K562 (cell line): Measurements from ENCODE around the gene NPTXR. TPM values are rescaled to one million over a fixed set of nuclear protein-coding genes. Genes with fewer than 3 reads are reported as not detected.

Source experiments
- ATAC-seq: fragments of 200-7000 bp; cut with Tn5 transposase; 3 replicates; pipeline ENCODE4 v1.9.1; 2020; ENCODE audit warnings: moderate library complexity
- BruUV-seq: library from RNA; stranded (reverse); fragments of 400-500 nt; replicated peaks from 2 replicates; lab custom pipeline; 2021; lab: Mats Ljungman, UMichigan
- CTCF ChIA-PET: fragments of 300-600 bp; formaldehyde crosslinking; extraction: SDS; loops from one replicate; lab custom pipeline; 2021; ENCODE audit warnings: low intra/inter-chr PET ratio; lab: Yijun Ruan, JAX
- POLR2A ChIA-PET: fragments of 300-600, 350-650 bp; sonication (Branson Sonifier 250); formaldehyde crosslinking; extraction: SDS; loops from one replicate; lab custom pipeline; 2021; ENCODE audit warnings: antibody characterized with exemption, inconsistent platforms; lab: Yijun Ruan, JAX
- DNase-seq, 4 experiments: peaks; one replicate each; pipeline versions ENCODE4 v3.0.0 to v3.0.0-alpha.2; 2011 to 2018; ENCODE audit warnings: low spot score in 3 of 4, mixed read lengths in 3 of 4; ENCODE audit errors: extremely low read depth in 1 of 4
- FAIRE-seq: peaks from 2 replicates; lab custom pipeline; 2011; peaks lifted over from hg19 to GRCh38; lab: Jason Lieb, UNC
- H2AFZ ChIP-seq: 2 replicates; pipeline ENCODE4 v1.6.0; 2011; ENCODE audit warnings: low read depth, low read length, control low read depth, inconsistent platforms
- H3K27ac ChIP-seq: fragments of 200-600 bp; 3 replicates; pipeline ENCODE4 v1.8.0; 2011; ENCODE audit warnings: low read depth, mild to moderate bottlenecking, control low read depth, inconsistent platforms, low read length, moderate library complexity, mixed read lengths; ENCODE audit errors: extremely low read depth
- H3K27me3 ChIP-seq, 2 experiments: fragments of 300-600 bp in 1 of 2; 2 replicates in 1 of 2; 3 replicates in 1 of 2; pipeline versions ENCODE4 v1.6.0 to v1.8.0; 2011; ENCODE audit warnings: inconsistent platforms in 2 of 2, low read length in 2 of 2, mild to moderate bottlenecking in 1 of 2, mixed read lengths in 1 of 2, moderate library complexity in 1 of 2; ENCODE audit not compliant: control insufficient read depth in 2 of 2, insufficient read depth in 2 of 2
- H3K36me3 ChIP-seq: fragments of 300-600 bp; 3 replicates; pipeline ENCODE4 v1.8.0; 2011; ENCODE audit warnings: mild to moderate bottlenecking, low read length, inconsistent platforms; ENCODE audit not compliant: control insufficient read depth, insufficient read depth
- H3K4me1 ChIP-seq, 2 experiments: fragments of 200-600 bp in 1 of 2; replicated peaks in 1 of 2; 2 replicates in 1 of 2; 3 replicates in 1 of 2; pipeline versions ENCODE4 v1.5.1 to v1.8.0; 2011; ENCODE audit warnings: inconsistent platforms in 2 of 2, low read length in 2 of 2, mild to moderate bottlenecking in 1 of 2, mixed read lengths in 1 of 2, moderate library complexity in 1 of 2; ENCODE audit not compliant: control insufficient read depth in 2 of 2, insufficient read depth in 2 of 2
- H3K4me2 ChIP-seq: 2 replicates; pipeline ENCODE4 v1.6.1; 2011; ENCODE audit warnings: low read length, control low read depth, inconsistent platforms, mixed read lengths; ENCODE audit not compliant: insufficient read depth
- H3K4me3 ChIP-seq: fragments of 200-600 bp; sonication (generic), shearing (Covaris generic); 2 replicates; pipeline ENCODE4 v1.5.1; 2016; ENCODE audit warnings: control low read depth, inconsistent platforms
- H3K79me2 ChIP-seq: fragments of 200-600 bp; 3 replicates; pipeline ENCODE4 v1.8.0; 2011; ENCODE audit warnings: low read length, inconsistent platforms; ENCODE audit not compliant: control insufficient read depth, insufficient read depth
- H3K9ac ChIP-seq, 2 experiments: 2 replicates each; pipeline versions ENCODE4 v1.6.0 to v1.6.1; 2011; ENCODE audit warnings: low read depth in 2 of 2, low read length in 2 of 2, control low read depth in 1 of 2, inconsistent platforms in 1 of 2, mild to moderate bottlenecking in 1 of 2, mixed read lengths in 1 of 2; ENCODE audit not compliant: insufficient read depth in 1 of 2
- H3K9me1 ChIP-seq: one replicate; pipeline ENCODE4 v1.6.0; 2011; ENCODE audit warnings: inconsistent platforms, mild to moderate bottlenecking, low read length, moderate library complexity; ENCODE audit not compliant: control insufficient read depth, insufficient read depth
- H3K9me3 ChIP-seq: replicated peaks from 2 replicates; pipeline ENCODE4 v1.5.1; 2011; ENCODE audit warnings: low read depth, low read length, inconsistent platforms; ENCODE audit not compliant: control insufficient read depth, insufficient read depth
- H4K20me1 ChIP-seq: replicated peaks from 2 replicates; pipeline ENCODE4 v1.6.1; 2011; ENCODE audit warnings: low read length, inconsistent platforms, mixed read lengths; ENCODE audit not compliant: control insufficient read depth, insufficient read depth
- ATF1 ChIP-seq, 2 experiments: fragments of 450-650 bp in 1 of 2; IDR thresholded peaks; 2 replicates each; pipeline ENCODE4 v1.6.1; 2016; ENCODE audit warnings: missing compliant biosample characterization in 1 of 2, missing genetic modification characterization in 1 of 2
- CEBPB ChIP-seq: fragments of 450-650 bp; IDR thresholded peaks from 2 replicates; pipeline ENCODE4 v1.6.1; 2016; ENCODE audit warnings: missing genetic modification characterization, missing compliant biosample characterization
- CXXC5 ChIP-seq: fragments of 250-450 bp; sonication (Bioruptor Pico); IDR thresholded peaks from 2 replicates; pipeline ENCODE4 v1.8.0; 2022; ENCODE audit warnings: inconsistent platforms, mild to moderate bottlenecking, moderate library complexity
- DLX4 ChIP-seq: fragments of 250-450 bp; sonication (Bioruptor Pico); IDR thresholded peaks from 2 replicates; pipeline ENCODE4 v1.6.1; 2021; ENCODE audit warnings: mild to moderate bottlenecking
- HMGN3 ChIP-seq: IDR thresholded peaks from 2 replicates; pipeline ENCODE4 v1.6.1; 2011; ENCODE audit warnings: borderline replicate concordance, low read depth, mild to moderate bottlenecking, mixed read lengths, low read length; ENCODE audit not compliant: insufficient read length; ENCODE audit errors: extremely low read depth
- KAT2B ChIP-seq: IDR thresholded peaks from one replicate; pipeline ENCODE4 v1.6.1; 2012; ENCODE audit warnings: low read depth, mild to moderate bottlenecking, control low read depth, inconsistent platforms, low read length, moderate library complexity
- MXD1 ChIP-seq: fragments of 250-450 bp; sonication (Bioruptor Pico); IDR thresholded peaks from 2 replicates; pipeline ENCODE4 v1.8.0; 2021; ENCODE audit warnings: borderline replicate concordance, mild to moderate bottlenecking, moderate library complexity; ENCODE audit not compliant: poor library complexity, severe bottlenecking
- NFIC ChIP-seq: fragments of 450-650 bp; IDR thresholded peaks from 2 replicates; pipeline ENCODE4 v1.6.1; 2017; ENCODE audit warnings: mild to moderate bottlenecking, inconsistent platforms
- NONO ChIP-seq, 2 experiments: fragments of 200-400 bp in 1 of 2; fragments of 450-650 bp in 1 of 2; formaldehyde crosslinking in 1 of 2; IDR thresholded peaks; 2 replicates each; pipeline ENCODE4 v1.6.1; 2017; ENCODE audit warnings: low read depth in 2 of 2, mild to moderate bottlenecking in 2 of 2, moderate library complexity in 2 of 2, low read length in 1 of 2
- PTTG1 ChIP-seq: fragments of 450-650 bp; IDR thresholded peaks from 2 replicates; pipeline ENCODE4 v1.6.1; 2016; ENCODE audit warnings: low read depth, mild to moderate bottlenecking, missing genetic modification characterization, missing compliant biosample characterization
- RB1 ChIP-seq: fragments of 450-650 bp; IDR thresholded peaks from 2 replicates; pipeline ENCODE4 v1.6.1; 2017; ENCODE audit warnings: low read depth, mild to moderate bottlenecking
- RBBP5 ChIP-seq: fragments of 200-600 bp; sonication (generic); IDR thresholded peaks from 2 replicates; pipeline ENCODE4 v1.6.1; 2012; ENCODE audit warnings: borderline replicate concordance, mild to moderate bottlenecking, low read length, control low read depth, inconsistent platforms; ENCODE audit not compliant: insufficient read depth, poor library complexity, severe bottlenecking
- TAF9B ChIP-seq: fragments of 450-650 bp; IDR thresholded peaks from 2 replicates; pipeline ENCODE4 v1.6.1; 2018; ENCODE audit warnings: mild to moderate bottlenecking; ENCODE audit not compliant: partially characterized antibody
- TGIF2 ChIP-seq: sonication (generic); formaldehyde crosslinking; IDR thresholded peaks from 2 replicates; pipeline ENCODE4 v1.8.1; 2022; ENCODE audit warnings: mild to moderate bottlenecking, missing genetic modification reagents, moderate library complexity
- UBTF ChIP-seq, 2 experiments: IDR thresholded peaks; 2 replicates each; pipeline ENCODE4 v1.6.1; 2012; ENCODE audit warnings: improper control_type of control experiment in 2 of 2, low read depth in 2 of 2, low read length in 2 of 2, borderline replicate concordance in 1 of 2
- ZNF384 ChIP-seq: IDR thresholded peaks from 2 replicates; pipeline ENCODE4 v1.6.1; 2012; ENCODE audit warnings: low read depth, low read length, improper control_type of control experiment
- WGBS: fragments of 100-300 bp; shearing (Covaris generic); methylation state at CpG from one replicate; pipeline ENCODE4 v1.1.6; 2016; ENCODE audit warnings: low coverage, mixed read lengths; ENCODE audit not compliant: insufficient coverage; ENCODE audit errors: missing lambda C conversion rate; 5-methylcytosine and 5-hydroxymethylcytosine counted together
- in situ Hi-C: fragments of 300-500 bp; cut with MboI; formaldehyde crosslinking; loops from 4 replicates; pipeline ENCODE4 v1.15.0; 2018; ENCODE audit warnings: inconsistent platforms, mixed read lengths
- intact Hi-C: fragments of 100-400 bp; cut with micrococcal nuclease; formaldehyde crosslinking; loops from 2 replicates; pipeline ENCODE4 v1.14.2; 2022
- polyA plus RNA-seq, 8 experiments: library from polyadenylated mRNA; depleted of rRNA in 4 of 8; stranded (reverse) in 5 of 8; unstranded in 3 of 8; fragments of >200 nt; fragmentation: Nextera tagmentation in 2 of 8; fragmentation: Illumina TruSeq in 1 of 8; extraction: Ambion mirVana in 2 of 8; extraction: Trizol in 1 of 8; gene quantifications; 2 replicates each; pipeline versions ENCODE4 v1.2.1 to v1.2.3, GENCODE V29; 2011 to 2014; ENCODE audit warnings: inconsistent platforms in 1 of 8, missing spikeins in 1 of 8
- total RNA-seq, 7 experiments: library from RNA; depleted of rRNA in 6 of 7; stranded (reverse); fragments of >200 nt in 6 of 7; fragmentation: Illumina TruSeq in 2 of 7; extraction: Trizol in 2 of 7; gene quantifications; 2 replicates each; pipeline versions ENCODE4 v1.2.1 to v1.2.3, GENCODE V29; 2011 to 2021; ENCODE audit warnings: low replicate concordance in 1 of 7

The NPTXR gene
- total and polyA plus RNA-seq, 9 of the 15 experiments (the other 6 are each of a cell fraction or from before 2014, with no cell fraction given), result 0.01 to 3.1 (median 1.1) TPM

GRCh38 chr22:38843201-38843656 lies 599 bp downstream of the NPTXR start:
- in situ Hi-C loops, result no loop called here
- H3K36me3 ChIP-seq, result no peaks in the 10 kb centered on the region
- ChIA-PET CTCF (interaction anchor here (0.6 kb wide), 1 partner anchor 32 kb away, joined by 4 read pairs; no protein-coding TSS in a partner anchor), POLR2A (interaction anchor here (0.6 to 2.0 kb wide), 6 partner anchors 10 to 58 kb away, joined by 3 to 7 read pairs (median 4); no protein-coding TSS in a partner anchor)
- FAIRE-seq (no peak), DNase-seq (peak in 3 of 4 experiments; percentile 52 to 70 (median 60)), ATAC-seq (peak; percentile 78)
- no peaks in the 10 kb centered on the region for H3K27me3 ChIP-seq
- peak overlapping the region; percentile 63 for H2AFZ ChIP-seq
- H3K9me1 ChIP-seq, result peaks cover 3% of the 10 kb centered on the region
- H3K4me3 ChIP-seq, result peak overlapping the region; percentile 53
- peak overlapping the region; percentile 46 to 92; a peak in 3 of 4 replicates for H3K9ac ChIP-seq
- peak overlapping the region; percentile 46 for H3K4me2 ChIP-seq
- BruUV-seq, result no TSS peak
- peaks cover 13 to 44% of the 10 kb centered on the region in 2 experiments; a peak in 4 of 5 replicates for H3K4me1 ChIP-seq
- peak overlapping the region; percentile 39; the same call in 1 of the 3 replicates for H3K27ac ChIP-seq
- no peaks in the 10 kb centered on the region for H3K9me3 ChIP-seq
- H4K20me1 ChIP-seq, result no peaks in the 10 kb centered on the region
- intact Hi-C loops, result loop anchor here (5.0 kb wide), 1 partner anchor 76 kb away; no protein-coding TSS in a partner anchor
- WGBS, result 1% methylated on average over 27 of the region's 68 CpGs
- no peaks in the 10 kb centered on the region for H3K79me2 ChIP-seq
- peak; percentile 63 for TF ChIP-seq HMGN3
- no peak for TF ChIP-seq CEBPB (tag)
- peak; percentile 21 to 58; a peak in 2 of 4 replicates for TF ChIP-seq NONO (IDR thresholded peaks at IDR 0.05; ENCODE audit: low read depth in 2 of 2, low read length in 1 of 2)
- no peak for TF ChIP-seq MXD1 (CRISPR knock-in tag)
- TF ChIP-seq RB1, result peak; percentile 35; the same call in 1 of the 2 replicates
- no peak for TF ChIP-seq KAT2B
- peak; percentile 37; the same call in 1 of the 2 replicates for TF ChIP-seq NFIC
- no peak for TF ChIP-seq TGIF2
- TF ChIP-seq ATF1 (CRISPR knock-in tag; IDR thresholded peaks at IDR 0.05), result no peak
- TF ChIP-seq ATF1 (tag; IDR thresholded peaks at IDR 0.05), result 0 out of 2 replicates have a peak, but pooled peaks have one; percentile 2
- peak; percentile 92 to 96 for TF ChIP-seq UBTF (IDR thresholded peaks at IDR 0.05; ENCODE audit: borderline replicate concordance in 1 of 2, low read depth in 2 of 2, low read length in 2 of 2)
- TF ChIP-seq TAF9B, result no peak
- TF ChIP-seq ZNF384, result no peak
- TF ChIP-seq RBBP5, result peak; percentile 35
- TF ChIP-seq PTTG1 (tag), result no peak
- TF ChIP-seq DLX4 (CRISPR knock-in tag), result no peak
- TF ChIP-seq CXXC5 (CRISPR knock-in tag), result peak; percentile 43; the same call in 1 of the 2 replicates
